Spleen (tissue), 11 donors: ENCODE results near the gene AP4M1. TPM values are rescaled to one million over a fixed set of nuclear protein-coding genes. Genes with fewer than 3 reads are reported as not detected.

ENCODE experiments used
- DNase-seq: peaks from one replicate; pipeline ENCODE4 v3.0.0-alpha.2; 2020
- H3K27ac ChIP-seq, 8 donors: fragments of 200-600 bp; sonication (generic) in 7 of 8; 1 replicate in 4 of 8; 2 replicates in 4 of 8; pipeline versions ENCODE4 v1.5.0 to v1.8.0; 2016 to 2021; ENCODE audit warnings: inconsistent platforms in 4 of 8, mild to moderate bottlenecking in 4 of 8, moderate library complexity in 1 of 8
- H3K27me3 ChIP-seq, 7 donors: fragments of 200-600 bp; sonication (generic) in 6 of 7; replicated peaks in 1 of 7; 1 replicate in 4 of 7; 2 replicates in 3 of 7; pipeline versions ENCODE4 v1.5.0 to v1.8.0; 2016 to 2021; ENCODE audit warnings: inconsistent platforms in 3 of 7, mild to moderate bottlenecking in 1 of 7
- H3K36me3 ChIP-seq, 6 donors: fragments of 200-600 bp; sonication (generic) in 5 of 6; 1 replicate in 4 of 6; 2 replicates in 2 of 6; pipeline versions ENCODE4 v1.5.0 to v1.8.0; 2016 to 2021; ENCODE audit warnings: inconsistent platforms in 2 of 6
- H3K4me1 ChIP-seq, 6 donors: fragments of 200-600 bp; sonication (generic) in 5 of 6; 1 replicate in 3 of 6; 2 replicates in 3 of 6; pipeline versions ENCODE4 v1.5.0 to v1.8.0; 2016 to 2021; ENCODE audit warnings: inconsistent platforms in 3 of 6
- H3K4me3 ChIP-seq, 8 donors: fragments of 200-600 bp; sonication (generic) in 7 of 8; 1 replicate in 4 of 8; 2 replicates in 4 of 8; pipeline versions ENCODE4 v1.5.0 to v1.8.0; 2016 to 2021; ENCODE audit warnings: inconsistent platforms in 4 of 8, mild to moderate bottlenecking in 4 of 8, moderate library complexity in 2 of 8
- H3K9me3 ChIP-seq, 8 donors: fragments of 200-600 bp; sonication (generic) in 7 of 8; 1 replicate in 4 of 8; 2 replicates in 4 of 8; pipeline versions ENCODE4 v1.5.0 to v1.8.0; 2016 to 2021; ENCODE audit warnings: inconsistent platforms in 4 of 8
- CTCF ChIP-seq, 11 experiments: fragments of 200-600 bp in 7 of 11; fragments of 450-650 bp in 4 of 11; sonication (generic) in 4 of 11; IDR thresholded peaks in 8 of 11; conservative IDR thresholded peaks in 3 of 11; 1 replicate in 7 of 11; 2 replicates in 4 of 11; pipeline versions ENCODE4 v1.4.0 to v1.8.0; 2016 to 2021; ENCODE audit warnings: antibody characterized with exemption in 11 of 11, inconsistent platforms in 4 of 11, mild to moderate bottlenecking in 1 of 11
- POLR2A ChIP-seq, 3 donors: fragments of 450-650 bp; IDR thresholded peaks; one replicate each; pipeline ENCODE4 v1.5.1; 2017; ENCODE audit warnings: antibody characterized with exemption in 3 of 3, mild to moderate bottlenecking in 1 of 3
- POLR2AphosphoS5 ChIP-seq, 3 donors: sonication (generic); formaldehyde crosslinking; IDR thresholded peaks; one replicate each; pipeline ENCODE4 v1.5.1; 2017; ENCODE audit warnings: antibody characterized with exemption in 3 of 3
- WGBS, 5 donors: extraction: QIAGEN DNeasy Blood & Tissue Kit in 3 of 5; methylation state at CpG; one replicate each; pipeline versions ENCODE4 v1.1.5 to v1.1.7; 2013 to 2018; 5-methylcytosine and 5-hydroxymethylcytosine counted together
- intact Hi-C: fragments of 100-400 bp; cut with DNase I; formaldehyde crosslinking; loops from one replicate; pipeline ENCODE4 v1.15.0; 2023; ENCODE audit warnings: low total_unique reads
- microRNA-seq, 3 donors: library from miRNA; unstranded; fragments of <30 nt; microRNA quantifications; one replicate each; pipeline versions ENCODE4 to v1.1.0, GENCODE V29; 2019 to 2020
- polyA plus RNA-seq, 3 donors: library from polyadenylated mRNA; stranded (reverse); fragments of 200-250 nt; gene quantifications; one replicate each; pipeline ENCODE4 v1.2.1, GENCODE V29; 2013
- small RNA-seq, 4 donors: library from RNA; depleted of rRNA; stranded (forward); fragments of <200 nt; gene quantifications; one replicate each; pipeline ENCODE3, GENCODE V24; 2016
- total RNA-seq, 7 donors: library from RNA; depleted of rRNA in 3 of 7; stranded (reverse); fragments of >200 nt in 3 of 7; fragmentation: NEBNext Ultra II Directional in 4 of 7; extraction: Animal tissue kit (Norgen Biotek cat#: 25700) in 4 of 7; gene quantifications; one replicate each; pipeline versions ENCODE4 v1.1.0 to v1.2.1, GENCODE V29; 2016 to 2021
- donor health status: healthy with polysubstance abuse.
- donor health status: DM: no; HTN: no; CAD: no; lungs with moderate emphysema.
- donor health status: DM: no; HTN: no; CAD: no.
- donor health status: Bipolar disorder and iron deficiency.
- donor health status: healthy.
- donor health status: DM: no; HTN: no; CAD: no.
- donor health status: DM: yes; HTN: yes; CAD: no.

Gene AP4M1
- total and polyA plus RNA-seq, 10 donors: 8.7 to 18.0 (median 10.2) TPM

GRCh38 chr7:100156331-100157068 is 55.1 kb downstream of the AP4M1 start:
- H3K27ac ChIP-seq: peak overlapping the region in 7 of 8 donors; percentile 88 to 97 (median 95)

GRCh38 chr7:100157069-100157333 is 55.6 kb downstream of the AP4M1 start:
- intact Hi-C loops: no loop called here
- no peak for TF ChIP-seq CTCF (IDR thresholded peaks at IDR 0.05 in 8 of 11, conservative IDR thresholded peaks at IDR 0.05 in 3 of 11)
- no peak for TF ChIP-seq POLR2AphosphoS5 (IDR thresholded peaks at IDR 0.05)
- TF ChIP-seq POLR2A (IDR thresholded peaks at IDR 0.05): no peak
- H3K27ac ChIP-seq: peak overlapping the region in 7 of 8 donors; percentile 88 to 97 (median 95)
- WGBS, 5 donors: 70 to 86% (median 78%) methylated on average over 5 of the region's 5 CpGs
- peaks cover 0 to 54% (median 36%) of the 10 kb centered on the region in 6 donors for H3K36me3 ChIP-seq
- peak overlapping the region in 6 of 8 donors; percentile 73 to 98 (median 88) for H3K4me3 ChIP-seq
- H3K27me3 ChIP-seq: no peaks in the 10 kb centered on the region
- H3K9me3 ChIP-seq: no peaks in the 10 kb centered on the region
- H3K4me1 ChIP-seq: peaks cover 17 to 75% (median 61%) of the 10 kb centered on the region in 6 donors
- DNase-seq: peak; percentile 74

More at GRCh38 chr7:100156331-100157068, 55.1 kb downstream of the AP4M1 start:
- TF ChIP-seq CTCF (IDR thresholded peaks at IDR 0.05 in 8 of 11, conservative IDR thresholded peaks at IDR 0.05 in 3 of 11) (no peak), POLR2A (IDR thresholded peaks at IDR 0.05) (no peak), POLR2AphosphoS5 (IDR thresholded peaks at IDR 0.05) (peak in 1 of 3 donors; percentile 26)
- no peaks in the 10 kb centered on the region for H3K9me3 ChIP-seq
- peaks cover 22 to 80% (median 66%) of the 10 kb centered on the region in 6 donors for H3K4me1 ChIP-seq
- peak; percentile 78 for DNase-seq
- H3K27me3 ChIP-seq: no peaks in the 10 kb centered on the region
- peaks cover 0 to 59% (median 36%) of the 10 kb centered on the region in 6 donors for H3K36me3 ChIP-seq
- intact Hi-C loops: no loop called here
- peak overlapping the region in 6 of 8 donors; percentile 73 to 98 (median 88) for H3K4me3 ChIP-seq
- WGBS, 5 donors: 67 to 80% (median 73%) methylated on average over 14 to 16 of the region's 16 CpGs

- H3K4me3 ChIP-seq: peak overlapping the region; percentile 73 to 98 (median 91)
- TF ChIP-seq POLR2AphosphoS5 (IDR thresholded peaks at IDR 0.05) (peak in 1 of 3 donors; percentile 35), POLR2A (IDR thresholded peaks at IDR 0.05) (no peak), CTCF (IDR thresholded peaks at IDR 0.05 in 8 of 11, conservative IDR thresholded peaks at IDR 0.05 in 3 of 11) (peak in 1 of 11 experiments; percentile 7)
- WGBS, 5 donors: 26 to 64% (median 28%) methylated on average over 17 to 32 of the region's 32 CpGs
- peak; percentile 85 for DNase-seq
- H3K36me3 ChIP-seq: peaks cover 0 to 48% (median 36%) of the 10 kb centered on the region in 6 donors
- intact Hi-C loops: no loop called here
- peaks cover 11 to 70% (median 55%) of the 10 kb centered on the region in 6 donors for H3K4me1 ChIP-seq
- H3K27me3 ChIP-seq: no peaks in the 10 kb centered on the region
- peak overlapping the region; percentile 88 to 97 (median 95) for H3K27ac ChIP-seq
- no peaks in the 10 kb centered on the region for H3K9me3 ChIP-seq
These were observed 56.1 kb downstream of the AP4M1 start for GRCh38 chr7:100157334-100158228.

Small RNA genes within 50 kb of the gene (microRNA-seq; reads per million reads assigned to microRNA genes)
- gene MIR106B (1,787 to 4,141 (median 2,143) reads per million in 3 donors), gene MIR25 (490 to 708 (median 499) reads per million in 3 donors), gene MIR4658 (0.28 to 0.36 (median 0.35) reads per million in 3 donors), gene MIR93 (2,951 to 5,803 (median 3,862) reads per million in 3 donors)

Small RNA genes within 50 kb of the gene (small RNA-seq; reads per million reads assigned to genes)
- gene MIR106B (45.6 to 71.3 (median 61.7) reads per million in 4 donors), gene MIR25 (1,337 to 2,011 (median 1,753) reads per million in 4 donors), gene MIR93 (81.4 to 113 (median 106) reads per million in 4 donors)

Other genes with a start within 250 kb of the AP4M1 start
- gene OR2AE1, start 224.6 kb upstream of the AP4M1 start, total RNA-seq: under 1 TPM in 1 of 7 donors, not detected in 6; 0.94 TPM
- not detected for gene OR2AE1, start 224.6 kb upstream of the AP4M1 start, polyA plus RNA-seq
- gene TRIM4, start 182.1 kb upstream of the AP4M1 start, total RNA-seq: 10 to 100 TPM; 34.7 to 58.5 (median 40.3) TPM
- gene TRIM4, start 182.1 kb upstream of the AP4M1 start, polyA plus RNA-seq: 10 to 100 TPM; 14.3 to 20.9 (median 14.7) TPM
- gene GJC3, start 172.0 kb upstream of the AP4M1 start, total RNA-seq: 1 to 10 TPM in 1 of 7 donors, under 1 TPM in 1, not detected in 5; 0.47 to 1.0 TPM
- under 1 TPM in 2 of 3 donors, not detected in 1; 0.29 to 0.53 TPM for gene GJC3, start 172.0 kb upstream of the AP4M1 start, polyA plus RNA-seq
- under 1 TPM in 1 of 7 donors, not detected in 6; 0.79 TPM for gene AZGP1, start 125.6 kb upstream of the AP4M1 start, total RNA-seq
- 1 to 10 TPM in 1 of 3 donors, under 1 TPM in 2; 0.13 to 2.3 (median 0.36) TPM for gene AZGP1, start 125.6 kb upstream of the AP4M1 start, polyA plus RNA-seq
- gene ZKSCAN1, start 86.0 kb upstream of the AP4M1 start, total RNA-seq: 10 to 100 TPM; 29.7 to 77.9 (median 65.7) TPM
- 10 to 100 TPM in 2 of 3 donors, 1 to 10 TPM in 1; 7.3 to 11.5 (median 10.6) TPM for gene ZKSCAN1, start 86.0 kb upstream of the AP4M1 start, polyA plus RNA-seq
- 10 to 100 TPM in 2 of 7 donors, 1 to 10 TPM in 5; 7.2 to 14.3 (median 9.2) TPM for gene ZSCAN21, start 51.9 kb upstream of the AP4M1 start, total RNA-seq
- gene ZSCAN21, start 51.9 kb upstream of the AP4M1 start, polyA plus RNA-seq: 1 to 10 TPM; 3.7 to 6.1 (median 5.0) TPM
- gene ZNF3, start 19.9 kb upstream of the AP4M1 start, total RNA-seq: 10 to 100 TPM; 25.7 to 34.0 (median 29.3) TPM
- 10 to 100 TPM; 11.0 to 17.3 (median 14.8) TPM for gene ZNF3, start 19.9 kb upstream of the AP4M1 start, polyA plus RNA-seq
- 10 to 100 TPM; 47.0 to 86.7 (median 64.7) TPM for gene COPS6, start 12.7 kb upstream of the AP4M1 start, total RNA-seq
- 10 to 100 TPM; 80.7 to 89.6 (median 83.5) TPM for gene COPS6, start 12.7 kb upstream of the AP4M1 start, polyA plus RNA-seq
- gene MCM7, start 246 bp upstream of the AP4M1 start, total RNA-seq: 10 to 100 TPM; 49.5 to 74.7 (median 64.8) TPM
- gene MCM7, start 246 bp upstream of the AP4M1 start, polyA plus RNA-seq: 10 to 100 TPM; 72.3 to 92.7 (median 75.8) TPM
- gene TAF6, start 17.7 kb downstream of the AP4M1 start, total RNA-seq: 10 to 100 TPM; 29.7 to 44.0 (median 36.5) TPM
- gene TAF6, start 17.7 kb downstream of the AP4M1 start, polyA plus RNA-seq: 10 to 100 TPM; 16.5 to 36.6 (median 21.3) TPM
- gene CNPY4, start 18.0 kb downstream of the AP4M1 start, total RNA-seq: 10 to 100 TPM; 12.4 to 19.7 (median 15.2) TPM
- 10 to 100 TPM in 2 of 3 donors, 1 to 10 TPM in 1; 9.7 to 14.1 (median 11.0) TPM for gene CNPY4, start 18.0 kb downstream of the AP4M1 start, polyA plus RNA-seq
- gene MBLAC1, start 25.3 kb downstream of the AP4M1 start, total RNA-seq: 1 to 10 TPM; 1.7 to 4.4 (median 2.0) TPM
- gene MBLAC1, start 25.3 kb downstream of the AP4M1 start, polyA plus RNA-seq: 1 to 10 TPM; 1.8 to 2.7 (median 2.4) TPM
- gene LAMTOR4, start 47.3 kb downstream of the AP4M1 start, total RNA-seq: 100 to 1,000 TPM; 152 to 328 (median 187) TPM
- 100 to 1,000 TPM; 470 to 709 (median 574) TPM for gene LAMTOR4, start 47.3 kb downstream of the AP4M1 start, polyA plus RNA-seq
- 10 to 100 TPM; 33.0 to 68.7 (median 48.2) TPM for gene TRAPPC14, start 57.1 kb downstream of the AP4M1 start, total RNA-seq
- gene TRAPPC14, start 57.1 kb downstream of the AP4M1 start, polyA plus RNA-seq: 10 to 100 TPM; 33.0 to 54.5 (median 51.4) TPM
- gene GAL3ST4, start 67.0 kb downstream of the AP4M1 start, total RNA-seq: 1 to 10 TPM; 1.3 to 6.2 (median 3.0) TPM
- 1 to 10 TPM; 1.0 to 2.8 (median 1.1) TPM for gene GAL3ST4, start 67.0 kb downstream of the AP4M1 start, polyA plus RNA-seq
- gene GPC2, start 75.7 kb downstream of the AP4M1 start, total RNA-seq: 1 to 10 TPM; 2.4 to 5.3 (median 4.5) TPM
- 1 to 10 TPM; 2.1 to 4.4 (median 4.2) TPM for gene GPC2, start 75.7 kb downstream of the AP4M1 start, polyA plus RNA-seq
- gene STAG3, start 76.3 kb downstream of the AP4M1 start, total RNA-seq: 10 to 100 TPM in 5 of 7 donors, 1 to 10 TPM in 2; 8.0 to 59.6 (median 31.4) TPM
- gene STAG3, start 76.3 kb downstream of the AP4M1 start, polyA plus RNA-seq: 100 to 1,000 TPM in 2 of 3 donors, 10 to 100 TPM in 1; 69.5 to 123 (median 104) TPM
- gene PVRIG, start 118.3 kb downstream of the AP4M1 start, total RNA-seq: 10 to 100 TPM; 21.9 to 58.7 (median 33.9) TPM
- 10 to 100 TPM; 20.3 to 41.2 (median 30.2) TPM for gene PVRIG, start 118.3 kb downstream of the AP4M1 start, polyA plus RNA-seq
- not detected for gene SPDYE3, start 206.1 kb downstream of the AP4M1 start, total RNA-seq
- gene SPDYE3, start 206.1 kb downstream of the AP4M1 start, polyA plus RNA-seq: under 1 TPM; 0.09 to 0.22 (median 0.15) TPM